DMS114 treated with DMSO at 0.1 percent for 48 hours (cell line): ENCODE data around the gene SLC25A11.
"Not testable (repeated sequence)": the region's sequence is repeated elsewhere in the genome, so short reads cannot be mapped to it uniquely, and the experiment has no call there.

Experiments used
- DNase-seq: peaks from one replicate; lab custom pipeline; 2025; ENCODE audit not compliant: unreplicated experiment; lab: John Stamatoyannopoulos, UW

The SLC25A11 gene

GRCh38 chr17:4920351-4921048, 19.3 kb downstream of the SLC25A11 start:
- DNase-seq, result no peak

- DNase-seq, result no peak
Measured at GRCh38 chr17:4919511-4920047, 20.3 kb downstream of the SLC25A11 start.

DNA sequence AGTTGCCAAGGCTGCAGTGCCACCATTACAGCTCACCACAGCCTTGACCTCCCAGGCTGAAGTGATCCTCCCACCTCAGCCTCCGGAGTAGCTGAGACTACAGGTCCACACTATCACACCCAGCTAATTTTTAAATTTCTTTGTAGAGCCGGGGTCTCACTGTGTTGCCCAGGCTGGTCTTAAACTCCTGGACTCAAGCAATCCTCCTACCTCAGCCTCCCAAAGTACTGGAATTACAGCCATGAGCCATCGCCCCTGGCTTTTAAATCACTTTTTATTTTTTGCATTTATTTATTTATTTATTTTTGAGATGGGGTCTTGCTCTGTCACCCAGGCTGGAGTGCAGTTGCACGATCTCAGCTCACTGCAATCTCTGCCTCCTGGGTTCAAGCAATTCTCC, 25.3 kb downstream of the SLC25A11 start:
- DNase-seq, result not testable (repeated sequence)

DNA sequence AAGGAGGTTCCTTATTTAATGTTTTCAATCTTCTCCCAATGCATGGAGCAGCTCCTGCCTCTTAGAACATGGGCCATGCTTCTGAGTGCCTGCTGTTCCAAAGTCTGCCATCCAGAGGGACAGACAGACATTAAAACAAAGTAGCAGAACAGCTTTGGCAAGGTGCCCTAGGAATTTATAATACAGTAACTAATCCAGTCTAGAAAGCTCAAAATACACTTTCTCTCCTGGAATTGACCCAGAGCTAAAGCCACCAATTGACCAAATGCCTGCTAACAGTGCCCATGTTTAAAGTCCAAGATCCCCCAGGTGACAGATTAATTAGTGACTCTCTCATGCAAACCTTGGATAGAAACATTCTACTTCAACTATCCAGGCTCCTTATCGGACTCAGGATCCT, 25.9 kb downstream of the SLC25A11 start:
- no peak for DNase-seq

- peak; percentile 41 for DNase-seq
Measured at GRCh38 chr17:4908711-4909496, 30.9 kb downstream of the SLC25A11 start.

GRCh38 chr17:4908301-4908700, 31.5 kb downstream of the SLC25A11 start:
- DNase-seq, result no peak

GRCh38 chr17:4906642-4907041, 33.2 kb downstream of the SLC25A11 start:
- not testable (repeated sequence) for DNase-seq

DNA sequence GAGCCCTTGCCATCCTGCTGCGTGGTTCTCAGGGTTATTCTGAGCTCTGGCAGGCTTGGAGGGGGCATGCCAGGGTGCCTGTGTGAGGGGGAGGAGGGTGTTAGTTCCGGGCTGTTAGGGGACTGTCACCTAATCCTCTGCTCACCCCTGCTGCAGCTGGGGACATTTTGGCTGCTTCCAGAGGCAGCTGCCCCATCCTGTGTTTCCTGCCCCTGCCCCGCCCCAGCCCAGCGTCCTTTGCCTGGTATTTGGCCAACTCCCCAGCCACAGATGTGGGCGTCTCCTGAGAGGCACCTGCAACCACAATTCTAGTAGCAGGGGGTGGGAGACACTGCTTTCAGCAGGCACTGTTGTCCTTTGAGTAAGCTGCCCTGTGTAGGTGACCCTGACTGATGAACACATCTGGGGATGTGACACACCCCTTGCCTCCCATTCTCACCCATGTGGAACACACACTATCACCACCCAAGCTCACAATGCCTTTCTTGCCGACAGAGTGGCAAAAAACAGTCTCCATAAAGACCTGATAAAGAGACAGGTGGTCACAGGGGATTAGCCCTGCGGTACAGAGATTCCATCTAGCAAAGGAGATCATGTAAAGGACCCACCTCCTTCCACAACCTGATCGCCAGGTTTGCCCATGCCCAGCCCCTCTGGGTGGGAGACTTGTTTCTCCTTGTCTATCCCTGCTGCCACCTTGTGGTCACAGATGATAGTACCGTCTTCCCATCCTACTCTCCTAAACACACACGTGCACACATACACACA, 36.6 kb downstream of the SLC25A11 start, which contains the start of gene CHRNE:
Gene CHRNE, minus strand, starts transcription at position 48 of the 768 bp plus-strand sequence. Its CDS starts 35 bp downstream, at position 13.
- peak; percentile 62 for DNase-seq

DNA sequence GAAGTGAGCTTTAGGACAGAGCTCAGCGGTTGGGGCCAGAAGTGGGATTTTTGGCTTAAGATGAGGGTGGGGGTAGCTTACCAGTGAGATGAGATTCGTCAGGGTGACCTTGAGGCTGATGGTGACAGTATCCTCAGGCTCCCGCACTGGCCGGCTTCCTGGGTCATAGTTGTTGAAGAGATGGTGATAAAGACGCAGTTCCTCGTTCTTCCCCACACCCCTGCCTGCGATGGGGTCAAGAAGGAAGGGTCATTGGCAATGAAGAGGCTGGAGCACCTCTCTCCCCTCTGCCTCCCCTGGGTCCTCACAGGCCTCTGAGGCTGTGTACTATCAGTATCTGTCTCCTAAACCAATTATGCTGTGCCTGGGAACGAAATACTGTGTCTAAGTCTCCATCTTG, 37.3 kb downstream of the SLC25A11 start:
- no peak for DNase-seq

DNA sequence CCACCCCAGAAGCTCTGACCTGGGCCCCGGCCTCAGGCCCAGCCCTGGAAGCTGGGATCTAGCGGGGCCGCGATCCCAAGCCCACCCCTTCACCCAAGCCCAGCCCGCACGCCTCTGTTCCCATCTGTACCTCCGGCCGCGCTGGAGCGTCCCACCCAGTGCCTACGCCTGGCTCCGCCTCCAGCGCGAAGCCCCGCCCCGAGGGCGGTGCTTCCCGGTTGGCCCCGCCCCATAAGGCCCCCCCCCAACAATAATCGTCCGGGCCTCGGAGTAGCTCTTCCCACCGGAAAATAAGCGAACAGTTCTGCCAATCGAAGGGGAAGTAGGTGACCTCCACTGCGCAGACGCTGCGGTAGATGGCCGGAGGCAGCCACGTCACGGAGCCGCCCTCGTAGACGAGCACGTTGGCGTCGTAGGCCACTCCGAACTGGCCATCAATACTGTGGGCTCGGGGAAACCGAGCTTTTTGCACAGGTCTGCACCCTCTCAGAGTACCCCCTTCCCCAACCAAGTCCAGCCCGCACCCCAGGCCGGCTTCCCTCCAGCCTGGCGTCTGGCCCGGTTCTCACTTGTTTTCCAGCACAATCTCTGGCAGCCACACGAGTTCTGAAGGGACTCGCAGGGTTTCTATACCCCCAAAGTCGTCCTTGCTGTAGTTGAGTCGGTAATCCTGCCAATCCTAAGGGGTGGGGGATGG, 38.0 kb downstream of the SLC25A11 start:
- no peak for DNase-seq

DNA sequence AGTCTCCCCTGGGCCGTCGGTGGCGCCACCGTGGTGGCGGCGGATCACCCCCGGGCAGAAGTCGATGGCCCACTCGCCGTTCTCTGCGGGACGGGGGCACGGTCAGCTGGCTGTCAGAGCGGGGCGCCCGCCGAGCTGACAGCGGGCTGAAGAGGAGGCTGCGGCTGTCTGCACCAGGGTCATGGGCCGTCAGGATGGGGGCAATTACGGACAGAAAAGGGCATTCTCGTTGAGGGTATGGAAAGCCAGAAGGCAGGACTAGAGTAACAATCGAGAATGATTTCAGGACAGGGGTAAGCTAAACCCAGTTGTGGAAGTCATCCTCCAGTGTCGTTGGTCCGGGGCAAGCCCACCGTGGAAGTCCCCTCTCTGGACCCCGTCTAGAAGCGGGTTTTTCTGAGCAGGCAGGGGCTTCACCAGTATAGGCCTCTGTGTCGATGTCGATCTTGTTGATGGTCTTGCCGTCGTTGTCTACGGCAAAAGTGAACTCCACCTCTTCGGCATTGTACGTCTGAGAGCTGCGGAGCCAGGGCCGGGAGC, 38.7 kb downstream of the SLC25A11 start:
- no peak for DNase-seq

GRCh38 chr17:4900231-4901107, 39.4 kb downstream of the SLC25A11 start:
- no peak for DNase-seq

DNA sequence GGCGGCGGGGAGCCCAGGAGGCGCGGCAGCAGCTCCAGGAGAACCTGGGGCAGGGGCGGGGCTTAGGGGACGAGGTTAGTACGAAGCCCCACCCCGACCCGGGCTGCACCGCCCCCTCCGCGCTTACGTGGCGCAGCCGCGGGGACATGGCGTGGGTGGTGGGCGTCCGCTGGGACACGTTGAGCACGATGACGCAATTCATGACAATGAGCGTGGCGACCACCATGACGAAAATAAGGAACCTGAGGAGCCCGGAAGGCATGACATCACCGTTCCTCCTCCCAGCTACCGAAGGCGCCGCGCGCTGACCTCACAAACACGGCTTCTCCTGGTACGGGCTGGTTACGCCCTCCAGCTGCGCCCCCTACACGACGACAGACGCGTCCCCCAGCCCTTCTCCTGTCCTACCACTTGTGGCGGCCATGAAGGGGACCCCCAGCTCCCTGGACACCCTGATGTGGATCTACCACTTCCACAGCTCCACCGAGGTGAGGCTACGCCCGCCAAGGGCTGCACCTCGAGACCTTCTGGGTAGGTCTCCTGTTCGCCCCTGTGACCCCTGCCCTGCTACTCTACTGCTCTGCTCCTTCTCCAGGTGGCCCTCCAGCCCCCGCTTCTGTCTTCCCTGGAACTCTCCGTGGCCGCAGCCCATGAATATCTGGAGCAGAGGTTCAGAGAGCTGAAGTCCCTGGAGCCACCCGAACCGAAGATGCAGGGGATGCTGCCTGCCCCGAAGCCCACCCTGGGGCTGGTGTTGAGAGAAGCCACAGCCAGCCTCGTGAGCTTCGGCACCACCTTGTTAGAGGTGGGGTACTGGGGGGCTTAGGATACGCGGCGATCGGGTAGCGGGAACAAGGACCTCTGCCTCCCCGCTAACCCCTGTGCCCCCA, 40.3 kb downstream of the SLC25A11 start, which contains the start of gene C17orf107:
Gene C17orf107, plus strand, starts transcription at position 196 of the 890 bp plus-strand sequence. Its CDS starts 227 bp downstream, at position 423.
- DNase-seq, result peak; percentile 67

DNA sequence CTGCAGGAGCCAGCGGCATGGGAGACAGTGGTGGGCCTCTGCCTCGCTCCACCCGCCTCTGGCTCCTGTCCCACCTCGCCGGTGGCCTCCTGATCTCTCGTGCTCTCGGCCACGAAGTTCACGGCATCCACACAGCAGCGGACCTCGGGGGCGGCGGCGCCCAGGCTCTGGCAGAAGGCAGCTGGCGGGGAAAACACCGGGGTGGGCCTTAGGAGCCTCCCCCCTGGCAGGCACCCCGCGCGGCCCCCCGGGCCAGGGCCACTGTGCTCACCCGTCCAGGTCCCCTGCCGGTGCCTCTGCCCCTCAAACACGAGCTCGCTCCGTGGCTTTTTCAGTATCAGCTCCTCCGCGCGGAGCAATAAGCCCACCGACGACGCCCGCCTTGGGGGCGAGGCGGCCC, 40.9 kb downstream of the SLC25A11 start:
- no peak for DNase-seq

GRCh38 chr17:4898351-4898750, 41.5 kb downstream of the SLC25A11 start:
- DNase-seq, result no peak

DNA sequence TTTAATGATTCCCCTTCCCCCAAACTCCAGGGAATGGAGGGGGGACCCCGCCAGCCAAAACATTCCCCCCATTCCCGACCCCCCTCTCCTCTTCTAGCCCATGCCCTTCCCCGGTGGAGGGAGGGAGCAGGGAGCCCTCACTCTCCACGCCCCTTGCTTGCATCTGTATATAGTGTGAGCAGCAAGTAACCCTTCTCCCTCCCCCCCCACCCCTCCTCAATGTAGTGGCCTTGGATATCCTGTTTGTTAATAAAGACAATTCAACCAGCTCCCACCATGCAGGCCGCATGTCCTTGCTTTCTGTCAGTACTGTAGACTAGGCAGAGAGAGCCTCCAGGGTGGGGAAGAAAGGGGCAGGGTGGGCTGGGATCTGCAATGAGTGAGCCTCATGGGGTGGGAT, 42.1 kb downstream of the SLC25A11 start:
- DNase-seq, result no peak

DNA sequence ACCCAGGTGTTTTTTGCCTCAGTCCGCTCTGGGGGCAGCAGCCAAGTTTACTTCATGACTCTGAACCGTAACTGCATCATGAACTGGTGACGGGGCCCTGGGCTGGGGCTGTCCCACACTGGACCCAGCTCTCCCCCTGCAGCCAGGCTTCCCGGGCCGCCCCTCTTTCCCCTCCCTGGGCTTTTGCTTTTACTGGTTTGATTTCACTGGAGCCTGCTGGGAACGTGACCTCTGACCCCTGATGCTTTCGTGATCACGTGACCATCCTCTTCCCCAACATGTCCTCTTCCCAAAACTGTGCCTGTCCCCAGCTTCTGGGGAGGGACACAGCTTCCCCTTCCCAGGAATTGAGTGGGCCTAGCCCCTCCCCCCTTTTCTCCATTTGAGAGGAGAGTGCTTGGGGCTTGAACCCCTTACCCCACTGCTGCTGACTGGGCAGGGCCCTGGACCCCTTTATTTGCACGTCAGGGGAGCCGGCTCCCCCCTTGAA, 42.6 kb downstream of the SLC25A11 start:
- DNase-seq, result no peak
